ENCODE results near the gene LOXL1.

LOXL1 gene

GRCh38 chr15:73952913-73953750, 26.9 kb downstream of the LOXL1 start:
- H4K91ac ChIP-seq (ENCODE audit: low read length), result peak overlapping the region; percentile 97
- WGBS, result 76% methylated on average over 10 of the region's 10 CpGs
- no peak overlapping the region for H3K4me3 ChIP-seq (ENCODE audit: insufficient read depth in 1 of 2, low read depth in 1 of 2, low read length in 2 of 2)
- peak overlapping the region; percentile 83 to 98 for H3K18ac ChIP-seq (ENCODE audit: low read depth in 1 of 2, low read length in 2 of 2)
- H3K23ac ChIP-seq (ENCODE audit: low read length in 2 of 2), result no peak overlapping the region
- H3K27ac ChIP-seq (ENCODE audit: low read length, poor library complexity, severe bottlenecking), result no peak overlapping the region
- DNase-seq, result no peak
- H3K9me3 ChIP-seq (ENCODE audit: control insufficient read depth, low read length), result no peaks in the 10 kb centered on the region
- no peak overlapping the region for H2BK120ac ChIP-seq (ENCODE audit: low read depth, low read length)
- H2BK15ac ChIP-seq (ENCODE audit: low read depth, poor library complexity, severe bottlenecking), result peak overlapping the region; percentile 9
- no peak overlapping the region for H3K9ac ChIP-seq (ENCODE audit: low read length)
- no peak overlapping the region for H2AFZ ChIP-seq (ENCODE audit: low read depth, low read length)
- H3K27me3 ChIP-seq (ENCODE audit: control insufficient read depth in 1 of 2, insufficient read depth in 1 of 2, low read length in 2 of 2), result no peaks in the 10 kb centered on the region
- H3K14ac ChIP-seq (ENCODE audit: low read length in 2 of 2), result peak overlapping the region in 1 of 2 experiments; percentile 19
- peaks cover 47% of the 10 kb centered on the region for H3K4me1 ChIP-seq (ENCODE audit: control insufficient read depth, insufficient read depth, low read depth, low read length)
- H3K4ac ChIP-seq (ENCODE audit: low read depth in 1 of 2, low read length in 2 of 2), result peak overlapping the region; percentile 64 to 97
- peak overlapping the region; percentile 79 to 99 for H2BK12ac ChIP-seq (ENCODE audit: low read length in 2 of 2)
- H2AK5ac ChIP-seq (ENCODE audit: low read length, severe bottlenecking), result no peak overlapping the region
- H4K8ac ChIP-seq (ENCODE audit: low read length), result peak overlapping the region; percentile 67
- H2BK5ac ChIP-seq (ENCODE audit: low read depth, low read length, poor library complexity, severe bottlenecking), result peak overlapping the region; percentile 10
- H3K36me3 ChIP-seq (ENCODE audit: control insufficient read depth in 1 of 2, insufficient read depth in 2 of 2, low read depth in 1 of 2, low read length in 2 of 2), result peaks cover 44 to 50% of the 10 kb centered on the region in 2 experiments
- no peak overlapping the region for H3K4me2 ChIP-seq (ENCODE audit: low read length, poor library complexity, severe bottlenecking)
- H3K79me1 ChIP-seq (replicated peaks; ENCODE audit: low read length, poor library complexity, severe bottlenecking), result peaks cover 4% of the 10 kb centered on the region

GRCh38 chr15:73954188-73955145, 28.2 kb downstream of the LOXL1 start:
- H3K4me1 ChIP-seq (ENCODE audit: control insufficient read depth, insufficient read depth, low read depth, low read length), result peaks cover 49% of the 10 kb centered on the region
- no peak overlapping the region for H3K9ac ChIP-seq (ENCODE audit: low read length)
- peak overlapping the region; percentile 70 for H4K91ac ChIP-seq (ENCODE audit: low read length)
- no peaks in the 10 kb centered on the region for H3K27me3 ChIP-seq (ENCODE audit: control insufficient read depth in 1 of 2, insufficient read depth in 1 of 2, low read length in 2 of 2)
- peaks cover 4% of the 10 kb centered on the region for H3K79me1 ChIP-seq (replicated peaks; ENCODE audit: low read length, poor library complexity, severe bottlenecking)
- no peak overlapping the region for H2BK5ac ChIP-seq (ENCODE audit: low read depth, low read length, poor library complexity, severe bottlenecking)
- H3K4me3 ChIP-seq (ENCODE audit: insufficient read depth in 1 of 2, low read depth in 1 of 2, low read length in 2 of 2), result no peak overlapping the region
- WGBS, result 91% methylated on average over 27 of the region's 27 CpGs
- peak overlapping the region in 1 of 2 experiments; percentile 76 for H3K14ac ChIP-seq (ENCODE audit: low read length in 2 of 2)
- H2BK120ac ChIP-seq (ENCODE audit: low read depth, low read length), result no peak overlapping the region
- no peak overlapping the region for H3K23ac ChIP-seq (ENCODE audit: low read length in 2 of 2)
- peaks cover 31 to 36% of the 10 kb centered on the region in 2 experiments for H3K36me3 ChIP-seq (ENCODE audit: control insufficient read depth in 1 of 2, insufficient read depth in 2 of 2, low read depth in 1 of 2, low read length in 2 of 2)
- no peaks in the 10 kb centered on the region for H3K9me3 ChIP-seq (ENCODE audit: control insufficient read depth, low read length)
- peak overlapping the region in 1 of 2 experiments; percentile 15 for H3K4ac ChIP-seq (ENCODE audit: low read depth in 1 of 2, low read length in 2 of 2)
- no peak for DNase-seq
- no peak overlapping the region for H2AFZ ChIP-seq (ENCODE audit: low read depth, low read length)
- peak overlapping the region; percentile 15 for H2AK5ac ChIP-seq (ENCODE audit: low read length, severe bottlenecking)
- peak overlapping the region; percentile 38 to 60 for H2BK12ac ChIP-seq (ENCODE audit: low read length in 2 of 2)
- H3K4me2 ChIP-seq (ENCODE audit: low read length, poor library complexity, severe bottlenecking), result no peak overlapping the region
- peak overlapping the region; percentile 26 for H2BK15ac ChIP-seq (ENCODE audit: low read depth, poor library complexity, severe bottlenecking)
- H4K8ac ChIP-seq (ENCODE audit: low read length), result no peak overlapping the region
- H3K18ac ChIP-seq (ENCODE audit: low read depth in 1 of 2, low read length in 2 of 2), result peak overlapping the region; percentile 24 to 43
- no peak overlapping the region for H3K27ac ChIP-seq (ENCODE audit: low read length, poor library complexity, severe bottlenecking)

GRCh38 chr15:73955326-73955725, 29.1 kb downstream of the LOXL1 start:
- Histone ChIP-seq H3K4me2 (ENCODE audit: low read length, poor library complexity, severe bottlenecking) (no peak overlapping the region), H3K9ac (ENCODE audit: low read length) (peak overlapping the region; percentile 60), H3K4ac (ENCODE audit: low read depth in 1 of 2, low read length in 2 of 2) (peak overlapping the region; percentile 30 to 73), H4K8ac (ENCODE audit: low read length) (no peak overlapping the region), H2BK12ac (ENCODE audit: low read length in 2 of 2) (peak overlapping the region in 1 of 2 experiments; percentile 90), H3K18ac (ENCODE audit: low read depth in 1 of 2, low read length in 2 of 2) (peak overlapping the region; percentile 48 to 67), H2BK15ac (ENCODE audit: low read depth, poor library complexity, severe bottlenecking) (peak overlapping the region; percentile 44), H4K91ac (ENCODE audit: low read length) (peak overlapping the region; percentile 75), H3K27ac (ENCODE audit: low read length, poor library complexity, severe bottlenecking) (no peak overlapping the region), H2BK5ac (ENCODE audit: low read depth, low read length, poor library complexity, severe bottlenecking) (no peak overlapping the region), H3K23ac (ENCODE audit: low read length in 2 of 2) (no peak overlapping the region), H3K9me3 (ENCODE audit: control insufficient read depth, low read length) (no peaks in the 10 kb centered on the region), H3K27me3 (ENCODE audit: control insufficient read depth in 1 of 2, insufficient read depth in 1 of 2, low read length in 2 of 2) (no peaks in the 10 kb centered on the region), H3K4me3 (ENCODE audit: insufficient read depth in 1 of 2, low read depth in 1 of 2, low read length in 2 of 2) (no peak overlapping the region), H3K36me3 (ENCODE audit: control insufficient read depth in 1 of 2, insufficient read depth in 2 of 2, low read depth in 1 of 2, low read length in 2 of 2) (peaks cover 22 to 30% of the 10 kb centered on the region in 2 experiments), H2BK120ac (ENCODE audit: low read depth, low read length) (no peak overlapping the region), H2AFZ (ENCODE audit: low read depth, low read length) (no peak overlapping the region), H3K14ac (ENCODE audit: low read length in 2 of 2) (peak overlapping the region in 1 of 2 experiments; percentile 26), H3K79me1 (replicated peaks; ENCODE audit: low read length, poor library complexity, severe bottlenecking) (peaks cover 4% of the 10 kb centered on the region), H3K4me1 (ENCODE audit: control insufficient read depth, insufficient read depth, low read depth, low read length) (peaks cover 52% of the 10 kb centered on the region), H2AK5ac (ENCODE audit: low read length, severe bottlenecking) (peak overlapping the region; percentile 49)
- WGBS, result 96% methylated on average over 4 of the region's 4 CpGs
- no peak for DNase-seq

All from mesenchymal stem cell (in vitro differentiated cells and primary cell).